ENCODE results near the gene CHRNE.
"Not testable (repeated sequence)": the region's sequence is repeated elsewhere in the genome, so short reads cannot be mapped to it uniquely, and the experiment has no call there.

CHRNE gene

DNA sequence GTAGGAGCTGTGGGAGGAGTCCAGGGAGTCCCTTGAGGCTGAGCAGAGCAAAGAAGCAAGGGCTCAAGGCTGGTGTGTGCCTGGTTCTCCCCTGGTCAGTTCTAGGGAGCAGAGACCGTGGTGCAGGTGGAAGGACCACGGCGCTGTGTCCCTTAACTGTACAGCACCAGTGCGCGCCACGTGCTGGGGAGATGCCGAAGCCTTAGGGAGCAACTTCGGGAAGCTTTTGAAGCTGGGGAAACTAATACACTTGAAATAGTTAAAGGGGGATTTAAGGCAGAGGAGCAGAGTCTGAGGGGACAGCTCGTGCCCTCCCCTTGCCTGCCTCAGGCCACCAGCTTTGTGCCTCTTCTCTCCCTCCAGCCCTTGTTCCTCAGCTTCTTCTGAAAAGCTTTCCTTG is 42.2 kb downstream of the CHRNE start:
- DNase-seq, result no peak
- Histone ChIP-seq H2BK120ac (ENCODE audit: low read depth, low read length) (no peak overlapping the region), H3K18ac (ENCODE audit: low read length) (no peak overlapping the region), H3K4me2 (ENCODE audit: low read length) (no peak overlapping the region), H3K27me3 (ENCODE audit: insufficient read depth, low read length, poor library complexity) (no peaks in the 10 kb centered on the region), H3K36me3 (ENCODE audit: control insufficient read depth, insufficient read depth, low read length) (no peaks in the 10 kb centered on the region), H4K5ac (ENCODE audit: low read length) (no peak overlapping the region), H2BK5ac (ENCODE audit: low read length) (no peak overlapping the region), H2BK15ac (replicated peaks; ENCODE audit: low read depth) (no peak overlapping the region), H3K4me1 (ENCODE audit: control insufficient read depth, low read depth, low read length) (peaks cover 18% of the 10 kb centered on the region), H3K27ac (ENCODE audit: low read depth, low read length) (no peak overlapping the region), H3K23ac (ENCODE audit: low read length) (no peak overlapping the region), H3K79me2 (ENCODE audit: control insufficient read depth, insufficient read depth, low read length) (no peaks in the 10 kb centered on the region), H3K9ac (ENCODE audit: low read length) (peak overlapping the region; percentile 15), H3K4ac (ENCODE audit: low read depth, low read length) (no peak overlapping the region), H3K56ac (ENCODE audit: low read length) (peak overlapping the region; percentile 18), H4K8ac (ENCODE audit: low read depth, low read length) (no peak overlapping the region), H3K79me1 (ENCODE audit: low read length) (peaks cover 2% of the 10 kb centered on the region), H3K4me3 (ENCODE audit: low read length) (no peak overlapping the region), H2AK5ac (ENCODE audit: low read length) (no peak overlapping the region)
- WGBS (ENCODE audit: extremely low coverage, insufficient coverage, low lambda C conversion rate), result no CpG with 5 or more reads among the region's 9 CpGs

DNA sequence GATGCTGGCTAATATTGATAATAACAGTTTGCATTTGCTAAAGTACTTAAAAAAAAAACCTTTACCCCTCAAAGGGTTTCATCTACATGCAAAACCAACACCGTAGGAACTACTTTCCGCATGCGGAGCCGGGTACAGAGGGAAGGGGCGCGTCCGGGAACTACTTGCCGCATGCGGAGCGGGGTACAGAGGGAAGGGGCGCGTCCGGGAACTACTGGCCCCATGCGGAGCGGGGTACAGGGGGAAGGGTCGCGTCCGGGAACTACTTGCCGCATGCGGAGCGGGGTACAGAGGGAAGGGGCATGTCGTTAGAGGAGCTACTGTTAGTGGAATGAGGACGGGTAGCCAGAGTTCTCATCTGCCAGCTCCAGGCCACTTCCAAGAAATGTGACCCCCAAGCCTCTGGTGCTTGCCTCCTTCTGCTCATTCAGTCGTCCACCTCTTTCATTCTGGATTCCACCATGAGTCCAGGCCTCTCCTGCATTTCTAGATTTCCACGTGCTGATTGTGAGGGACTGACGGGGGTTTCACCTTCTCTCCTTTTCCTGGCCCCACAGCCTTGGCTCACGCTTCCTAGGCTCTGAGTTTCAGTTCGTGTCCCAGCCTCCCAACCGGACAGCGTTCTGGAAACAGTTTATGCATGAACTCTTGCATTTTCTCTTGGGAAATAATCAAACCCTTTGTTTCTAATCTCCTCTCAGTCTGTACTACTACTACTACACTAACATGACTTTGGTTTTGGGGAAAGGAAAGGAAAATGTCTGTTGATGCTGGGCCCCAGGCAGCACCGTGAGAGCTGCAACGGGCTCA is 42.9 kb downstream of the CHRNE start:
- Histone ChIP-seq H3K9ac (ENCODE audit: low read length) (peak overlapping the region; percentile 39), H3K79me2 (ENCODE audit: control insufficient read depth, insufficient read depth, low read length) (no peaks in the 10 kb centered on the region), H2AK5ac (ENCODE audit: low read length) (no peak overlapping the region), H3K4me3 (ENCODE audit: low read length) (no peak overlapping the region), H3K36me3 (ENCODE audit: control insufficient read depth, insufficient read depth, low read length) (no peaks in the 10 kb centered on the region), H3K4me2 (ENCODE audit: low read length) (no peak overlapping the region), H2BK15ac (replicated peaks; ENCODE audit: low read depth) (no peak overlapping the region), H3K18ac (ENCODE audit: low read length) (peak overlapping the region; percentile 39), H2BK5ac (ENCODE audit: low read length) (no peak overlapping the region), H4K8ac (ENCODE audit: low read depth, low read length) (no peak overlapping the region), H3K56ac (ENCODE audit: low read length) (peak overlapping the region; percentile 18), H3K27me3 (ENCODE audit: insufficient read depth, low read length, poor library complexity) (no peaks in the 10 kb centered on the region), H2BK120ac (ENCODE audit: low read depth, low read length) (no peak overlapping the region), H3K27ac (ENCODE audit: low read depth, low read length) (no peak overlapping the region), H3K79me1 (ENCODE audit: low read length) (peaks cover 2% of the 10 kb centered on the region), H4K5ac (ENCODE audit: low read length) (no peak overlapping the region), H3K4ac (ENCODE audit: low read depth, low read length) (no peak overlapping the region), H3K4me1 (ENCODE audit: control insufficient read depth, low read depth, low read length) (peaks cover 18% of the 10 kb centered on the region), H3K23ac (ENCODE audit: low read length) (no peak overlapping the region)
- no peak for DNase-seq
- WGBS (ENCODE audit: extremely low coverage, insufficient coverage, low lambda C conversion rate), result no CpG with 5 or more reads among the region's 32 CpGs

DNA sequence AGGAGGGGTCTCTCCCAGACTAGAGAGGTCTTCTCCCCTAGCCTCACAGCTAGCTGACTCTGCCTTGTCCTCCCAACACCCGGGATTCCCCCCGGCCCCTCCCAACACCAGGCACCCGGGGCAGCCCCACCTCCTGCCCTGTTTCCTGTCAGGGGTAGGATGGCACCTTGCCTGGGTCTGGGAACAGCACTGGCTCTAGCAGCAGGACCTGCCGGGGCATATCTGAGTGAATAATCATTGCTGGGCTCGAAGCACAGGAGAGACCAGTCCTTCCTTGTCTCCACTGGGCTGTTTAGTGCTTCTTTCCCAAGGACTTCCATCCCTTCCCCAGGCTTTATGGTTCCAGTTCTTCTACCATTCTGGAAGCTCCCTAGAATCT is 44.0 kb downstream of the CHRNE start:
- H3K36me3 ChIP-seq (ENCODE audit: control insufficient read depth, insufficient read depth, low read length), result no peaks in the 10 kb centered on the region
- no peak overlapping the region for H3K4ac ChIP-seq (ENCODE audit: low read depth, low read length)

DNA sequence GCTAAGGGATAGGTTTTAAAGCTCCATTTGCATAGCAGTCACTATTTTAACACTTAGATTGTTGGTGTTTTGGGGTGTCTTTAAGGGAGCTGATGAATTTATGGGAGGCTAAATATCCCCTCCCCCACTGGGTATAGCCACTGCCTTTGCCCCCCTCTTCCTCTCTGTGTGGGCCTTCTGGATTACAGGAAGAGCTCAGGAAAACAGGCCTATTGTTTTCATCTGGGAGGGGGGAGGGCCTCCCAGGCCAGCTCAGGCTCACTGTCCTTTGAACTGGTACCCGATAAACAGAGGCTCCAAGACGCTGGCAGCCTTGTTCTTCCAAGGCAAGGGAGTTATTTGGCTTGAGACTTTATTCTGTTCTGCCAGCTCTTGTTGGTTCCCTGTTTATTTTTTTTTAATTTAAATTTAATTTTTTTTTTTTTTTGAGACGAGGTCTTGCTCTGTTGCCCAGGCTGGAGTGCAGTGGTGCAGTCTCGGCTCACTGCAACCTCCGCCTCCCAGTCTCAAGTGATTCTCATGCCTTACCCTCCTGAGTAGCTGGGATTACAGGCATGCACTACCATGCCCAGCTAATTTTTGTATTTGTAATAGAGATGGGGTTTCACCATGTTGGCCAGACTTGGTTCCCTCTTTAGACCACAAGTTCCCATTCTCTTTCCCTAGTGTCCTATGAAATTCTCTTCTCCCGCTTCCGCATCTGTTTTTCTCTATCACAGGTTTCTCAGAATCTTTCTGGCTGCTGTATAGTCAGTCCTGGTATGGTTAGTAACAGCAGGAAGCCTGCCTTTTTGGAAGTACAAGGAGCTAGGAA is 44.6 kb downstream of the CHRNE start:
- Histone ChIP-seq H3K23ac (ENCODE audit: low read length) (no peak overlapping the region), H3K79me1 (ENCODE audit: low read length) (peaks cover 2% of the 10 kb centered on the region), H3K9ac (ENCODE audit: low read length) (peak overlapping the region; percentile 50), H3K79me2 (ENCODE audit: control insufficient read depth, insufficient read depth, low read length) (no peaks in the 10 kb centered on the region), H3K4me1 (ENCODE audit: control insufficient read depth, low read depth, low read length) (peaks cover 19% of the 10 kb centered on the region), H2AK5ac (ENCODE audit: low read length) (no peak overlapping the region), H2BK120ac (ENCODE audit: low read depth, low read length) (no peak overlapping the region), H2BK15ac (replicated peaks; ENCODE audit: low read depth) (no peak overlapping the region), H3K36me3 (ENCODE audit: control insufficient read depth, insufficient read depth, low read length) (no peaks in the 10 kb centered on the region), H2BK5ac (ENCODE audit: low read length) (no peak overlapping the region), H3K4ac (ENCODE audit: low read depth, low read length) (no peak overlapping the region), H4K8ac (ENCODE audit: low read depth, low read length) (no peak overlapping the region), H3K56ac (ENCODE audit: low read length) (no peak overlapping the region), H4K5ac (ENCODE audit: low read length) (no peak overlapping the region), H3K27me3 (ENCODE audit: insufficient read depth, low read length, poor library complexity) (no peaks in the 10 kb centered on the region), H3K18ac (ENCODE audit: low read length) (peak overlapping the region; percentile 43), H3K4me3 (ENCODE audit: low read length) (no peak overlapping the region), H3K27ac (ENCODE audit: low read depth, low read length) (peak overlapping the region; percentile 49), H3K4me2 (ENCODE audit: low read length) (no peak overlapping the region)
- DNase-seq, result peak; percentile 63
- WGBS (ENCODE audit: extremely low coverage, insufficient coverage, low lambda C conversion rate), result no CpG with 5 or more reads among the region's 7 CpGs

More for the DNA sequence above, 44.0 kb downstream of the CHRNE start:
- no CpG with 5 or more reads among the region's 5 CpGs for WGBS (ENCODE audit: extremely low coverage, insufficient coverage, low lambda C conversion rate)
- no peak overlapping the region for H4K5ac ChIP-seq (ENCODE audit: low read length)
- no peak overlapping the region for H3K9ac ChIP-seq (ENCODE audit: low read length)
- H3K79me2 ChIP-seq (ENCODE audit: control insufficient read depth, insufficient read depth, low read length), result no peaks in the 10 kb centered on the region
- H3K23ac ChIP-seq (ENCODE audit: low read length), result no peak overlapping the region
- H3K56ac ChIP-seq (ENCODE audit: low read length), result no peak overlapping the region
- no peaks in the 10 kb centered on the region for H3K27me3 ChIP-seq (ENCODE audit: insufficient read depth, low read length, poor library complexity)
- no peak overlapping the region for H2BK120ac ChIP-seq (ENCODE audit: low read depth, low read length)
- no peak overlapping the region for H3K4me2 ChIP-seq (ENCODE audit: low read length)
- peaks cover 19% of the 10 kb centered on the region for H3K4me1 ChIP-seq (ENCODE audit: control insufficient read depth, low read depth, low read length)
- H3K4me3 ChIP-seq (ENCODE audit: low read length), result no peak overlapping the region
- peaks cover 2% of the 10 kb centered on the region for H3K79me1 ChIP-seq (ENCODE audit: low read length)
- peak overlapping the region; percentile 28 for H3K18ac ChIP-seq (ENCODE audit: low read length)
- no peak overlapping the region for H2AK5ac ChIP-seq (ENCODE audit: low read length)
- peak overlapping the region; percentile 15 for H3K27ac ChIP-seq (ENCODE audit: low read depth, low read length)
- no peak overlapping the region for H4K8ac ChIP-seq (ENCODE audit: low read depth, low read length)
- no peak overlapping the region for H2BK5ac ChIP-seq (ENCODE audit: low read length)
- DNase-seq, result peak; percentile 51
- no peak overlapping the region for H2BK15ac ChIP-seq (replicated peaks; ENCODE audit: low read depth)

DNA sequence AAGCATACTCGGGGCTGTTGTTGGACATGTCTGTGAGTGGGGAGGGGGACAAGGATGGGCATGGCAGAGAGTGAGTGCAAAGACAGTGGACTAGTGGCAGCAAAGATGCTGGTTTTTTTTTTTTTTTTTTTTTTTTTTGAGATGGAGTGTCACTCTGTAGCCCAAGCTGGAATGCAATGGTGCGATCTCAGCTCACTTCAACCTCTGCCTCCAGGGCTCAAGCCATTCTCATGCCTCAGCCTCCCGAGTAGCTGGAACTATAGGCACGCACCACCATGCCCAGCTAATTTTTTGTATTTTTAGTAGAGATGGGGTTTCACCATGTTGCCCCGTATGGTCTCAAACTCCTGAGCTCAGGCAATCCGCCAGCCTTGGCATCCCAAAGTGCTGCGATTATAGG is 45.6 kb downstream of the CHRNE start:
- not testable (repeated sequence) for H3K27me3 ChIP-seq (ENCODE audit: insufficient read depth, low read length, poor library complexity); H3K4me2 ChIP-seq (ENCODE audit: low read length); H4K8ac ChIP-seq (ENCODE audit: low read depth, low read length); H3K9ac ChIP-seq (ENCODE audit: low read length); H3K27ac ChIP-seq (ENCODE audit: low read depth, low read length); H4K5ac ChIP-seq (ENCODE audit: low read length); H2AK5ac ChIP-seq (ENCODE audit: low read length); H2BK5ac ChIP-seq (ENCODE audit: low read length); H3K18ac ChIP-seq (ENCODE audit: low read length); H2BK15ac ChIP-seq (replicated peaks; ENCODE audit: low read depth); H2BK120ac ChIP-seq (ENCODE audit: low read depth, low read length); H3K36me3 ChIP-seq (ENCODE audit: control insufficient read depth, insufficient read depth, low read length); H3K4me3 ChIP-seq (ENCODE audit: low read length); H3K79me2 ChIP-seq (ENCODE audit: control insufficient read depth, insufficient read depth, low read length); H3K79me1 ChIP-seq (ENCODE audit: low read length); H3K23ac ChIP-seq (ENCODE audit: low read length); H3K4ac ChIP-seq (ENCODE audit: low read depth, low read length); DNase-seq
- WGBS (ENCODE audit: extremely low coverage, insufficient coverage, low lambda C conversion rate), result no CpG with 5 or more reads among the region's 7 CpGs
- peaks cover 19% of the 10 kb centered on the region for H3K4me1 ChIP-seq (ENCODE audit: control insufficient read depth, low read depth, low read length)
- H3K56ac ChIP-seq (ENCODE audit: low read length), result peak overlapping the region; percentile 76
